SKM-1 (cell line): Measurements from ENCODE around the gene MRM3.
"Not testable (repeated sequence)": the region's sequence is repeated elsewhere in the genome, so short reads cannot be mapped to it uniquely, and the experiment has no call there.

Experiments used
- DNase-seq: peaks from one replicate; lab custom pipeline; 2025; ENCODE audit not compliant: unreplicated experiment; lab: John Stamatoyannopoulos, UW

Gene MRM3

DNA sequence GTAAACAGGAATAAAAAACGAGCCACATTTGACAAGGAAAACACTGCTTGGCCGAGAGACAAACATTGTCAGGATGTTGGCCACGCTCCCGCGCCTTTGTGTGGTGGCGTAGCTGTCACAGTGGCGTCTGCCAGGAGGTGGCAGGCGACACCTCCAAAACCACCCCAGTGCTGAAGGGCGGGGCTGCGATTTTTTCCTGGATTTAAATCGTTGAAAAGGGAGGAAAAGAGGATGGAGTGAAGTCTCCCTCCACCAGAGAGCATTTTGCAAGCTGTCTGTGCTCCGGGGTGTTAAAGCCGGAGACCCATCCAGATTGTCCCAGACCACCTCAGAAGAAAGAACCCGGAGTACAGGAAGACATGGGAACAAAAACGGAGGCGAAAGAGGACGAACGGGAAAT, 12.7 kb downstream of the MRM3 start:
- no peak for DNase-seq

DNA sequence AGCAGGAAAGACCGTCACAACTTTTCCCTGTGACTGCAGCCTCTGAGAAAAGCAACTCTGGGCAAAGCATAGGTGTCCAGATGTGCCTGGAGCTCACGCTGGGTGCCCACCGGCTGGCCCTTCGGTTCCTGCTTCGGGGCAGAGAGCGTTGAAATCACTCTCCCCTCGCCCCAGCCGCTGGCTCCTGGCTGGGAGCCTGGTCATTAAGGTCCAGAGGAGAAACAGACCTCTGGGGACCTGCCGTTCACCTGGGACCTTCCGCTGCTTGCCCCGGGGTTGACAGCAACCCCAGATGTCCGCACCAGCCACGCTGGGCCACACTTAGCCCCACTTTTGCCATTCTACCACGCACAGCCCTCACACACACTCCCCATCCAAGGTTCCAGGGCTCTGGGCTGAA, 13.1 kb downstream of the MRM3 start:
- DNase-seq = no peak

GRCh38 chr17:795721-796120, 13.6 kb downstream of the MRM3 start:
- DNase-seq = no peak

- DNase-seq = no peak
Observed at GRCh38 chr17:796609-797008, 14.5 kb downstream of the MRM3 start.

DNA sequence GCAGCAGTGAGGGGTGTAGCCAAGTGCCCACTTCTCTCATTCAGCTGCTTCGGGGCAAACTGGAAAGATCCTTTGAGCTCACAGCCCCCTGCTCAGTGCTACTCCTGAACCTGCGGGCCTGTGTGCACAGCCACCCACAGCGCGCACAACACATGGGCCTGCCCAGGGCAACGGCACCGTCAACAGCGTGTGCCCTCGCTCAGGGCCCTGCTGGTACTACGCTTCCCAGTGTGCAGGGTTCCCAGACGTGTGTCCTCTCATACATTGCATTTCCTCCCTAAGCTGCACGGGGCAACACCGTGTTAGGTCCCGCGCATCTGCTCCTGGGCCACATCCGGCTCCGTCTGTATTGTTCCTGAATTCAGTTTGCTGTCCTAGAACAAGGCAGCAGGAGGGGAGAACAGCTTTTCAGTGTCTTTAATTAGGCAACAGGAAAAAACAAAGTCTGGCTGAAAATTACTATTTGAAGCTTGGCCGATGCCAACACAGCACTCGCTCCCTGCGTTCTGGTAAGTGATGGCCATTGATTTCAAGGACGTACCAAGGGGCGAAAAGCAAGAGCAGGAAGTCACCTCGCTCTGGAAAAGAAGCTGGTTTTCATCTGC, 15.2 kb downstream of the MRM3 start:
- no peak for DNase-seq

- DNase-seq = no peak
Observed at GRCh38 chr17:798246-798645, 16.1 kb downstream of the MRM3 start.

DNA sequence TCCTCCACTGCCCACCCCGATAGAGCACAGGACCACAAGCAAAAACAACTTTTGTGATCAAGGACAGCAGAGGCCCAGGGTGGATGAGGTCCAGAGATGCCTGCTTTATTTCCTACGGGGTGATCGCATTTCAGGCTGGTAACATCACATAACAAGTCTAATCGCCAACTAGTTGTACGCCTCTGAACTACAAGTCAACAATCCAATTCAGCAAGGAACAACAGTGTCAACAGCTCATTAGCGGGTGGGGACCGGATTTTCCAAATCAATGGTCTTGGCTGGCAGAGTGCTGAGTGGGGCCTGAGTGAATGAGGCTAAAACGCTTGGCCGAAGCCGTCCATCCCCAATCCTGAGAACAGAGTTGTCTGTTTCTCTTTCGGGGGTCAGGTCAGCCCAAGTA, 17.1 kb downstream of the MRM3 start:
- DNase-seq = no peak

DNA sequence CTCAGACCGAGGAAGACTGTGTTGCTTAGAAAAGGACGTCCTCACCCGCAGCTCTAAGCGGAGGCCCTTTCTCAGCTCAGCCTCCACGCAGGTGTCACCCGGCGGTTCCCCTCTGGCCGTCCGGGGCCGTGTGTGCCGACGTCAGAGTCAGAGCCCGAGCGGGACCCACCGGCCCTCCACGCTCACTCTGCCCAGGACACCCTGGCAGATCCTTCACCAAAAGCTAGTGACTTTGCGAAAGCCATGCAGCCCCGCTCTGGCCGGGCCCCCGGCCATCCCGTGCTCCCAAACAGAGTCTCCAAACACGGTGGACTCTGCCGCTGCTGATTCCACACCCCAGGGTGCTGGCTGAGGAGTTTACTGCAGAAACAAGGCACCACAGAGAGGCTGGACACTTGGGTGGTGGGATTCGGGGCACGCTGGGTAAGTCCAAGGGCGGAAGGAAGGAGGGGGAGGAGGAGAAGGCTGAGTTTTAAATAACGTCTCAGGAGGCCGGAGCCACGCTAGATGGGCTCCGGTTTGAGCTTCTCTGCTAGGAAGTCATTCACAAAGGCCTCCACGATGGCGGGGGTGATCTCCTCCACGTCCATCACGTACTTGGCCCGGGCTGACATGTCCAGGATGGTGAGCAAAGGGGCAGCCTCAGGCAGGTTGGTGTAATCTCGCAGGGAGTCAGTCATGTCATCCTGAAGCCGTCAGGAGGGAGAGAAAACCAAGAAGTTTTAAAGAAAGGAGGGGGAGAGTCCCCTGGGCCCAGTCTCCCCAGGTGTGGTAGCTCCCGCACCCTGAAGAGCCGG, 18.5 kb downstream of the MRM3 start:
- DNase-seq = no peak

DNA sequence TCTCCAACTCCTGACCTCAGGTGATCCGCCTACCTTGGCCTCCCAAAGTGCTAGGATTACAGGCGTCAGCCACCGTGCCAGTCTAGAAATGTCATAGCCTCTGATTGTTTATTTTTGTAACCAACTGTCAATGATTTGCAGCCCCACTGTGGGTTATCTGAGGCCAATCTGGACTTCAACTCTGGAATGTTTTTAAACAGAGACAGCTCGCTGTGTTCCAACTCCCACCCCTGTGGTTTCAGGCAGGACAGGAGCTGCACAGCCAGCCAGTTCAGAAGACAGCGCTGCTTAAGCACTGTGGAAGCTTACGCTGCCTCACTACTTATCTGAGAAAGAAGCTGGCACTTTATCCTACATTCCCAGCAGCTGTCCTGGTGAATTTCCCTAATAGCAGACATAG, 19.5 kb downstream of the MRM3 start:
- DNase-seq = no peak

- DNase-seq = no peak
Observed at GRCh38 chr17:802481-802880, 20.3 kb downstream of the MRM3 start.

DNA sequence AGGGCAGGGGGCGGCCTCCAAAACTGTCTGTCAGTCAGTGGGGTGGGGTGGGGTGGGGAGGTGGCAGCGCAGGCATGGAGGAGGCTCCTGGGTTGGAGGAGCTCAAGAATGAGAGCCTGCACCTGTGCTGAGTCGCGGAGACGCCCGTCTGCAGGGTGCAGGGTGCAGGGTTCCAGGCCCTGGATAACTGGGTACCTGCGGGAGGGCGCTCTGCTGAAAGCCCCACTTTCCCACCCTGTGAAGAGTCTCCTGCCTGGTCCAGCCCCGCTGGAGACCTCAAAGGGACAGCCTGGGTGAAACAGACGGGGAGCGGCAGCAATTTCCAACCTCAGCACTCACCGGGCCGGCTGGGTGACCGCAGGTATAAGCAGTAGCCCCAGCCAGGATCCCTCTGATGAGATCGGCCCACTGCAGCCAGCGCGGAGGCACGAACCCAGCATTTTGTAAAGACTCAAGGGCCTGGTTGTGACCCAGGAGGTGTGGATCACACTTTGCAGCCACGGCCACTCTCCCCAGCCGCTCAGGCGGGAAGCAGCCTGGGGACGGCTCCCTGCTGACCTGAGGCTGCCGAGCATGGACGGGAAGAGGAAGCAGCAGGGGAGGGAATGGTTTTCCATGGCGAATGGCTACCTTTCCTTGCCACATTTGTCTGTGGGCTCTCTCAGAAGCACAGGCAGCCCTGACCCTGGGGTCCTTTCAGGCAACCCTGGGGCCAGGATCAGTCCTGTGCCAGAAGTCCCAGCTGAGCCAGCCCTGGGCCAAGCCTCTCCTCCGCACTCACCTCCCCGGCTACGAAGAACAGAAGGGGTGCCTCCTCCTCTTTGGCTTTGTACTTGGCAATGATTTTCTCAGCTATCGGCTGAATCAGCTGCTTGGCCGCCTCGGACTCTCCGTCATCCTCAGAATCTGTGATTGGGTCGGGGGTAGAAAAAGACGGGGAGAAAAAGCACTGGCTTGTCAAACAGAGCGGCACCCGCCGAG, 21.0 kb downstream of the MRM3 start:
- no peak for DNase-seq

GRCh38 chr17:804541-805435, 22.6 kb downstream of the MRM3 start:
- DNase-seq = no peak

- DNase-seq = not testable (repeated sequence)
Observed at GRCh38 chr17:805886-806285, 23.7 kb downstream of the MRM3 start.

DNA sequence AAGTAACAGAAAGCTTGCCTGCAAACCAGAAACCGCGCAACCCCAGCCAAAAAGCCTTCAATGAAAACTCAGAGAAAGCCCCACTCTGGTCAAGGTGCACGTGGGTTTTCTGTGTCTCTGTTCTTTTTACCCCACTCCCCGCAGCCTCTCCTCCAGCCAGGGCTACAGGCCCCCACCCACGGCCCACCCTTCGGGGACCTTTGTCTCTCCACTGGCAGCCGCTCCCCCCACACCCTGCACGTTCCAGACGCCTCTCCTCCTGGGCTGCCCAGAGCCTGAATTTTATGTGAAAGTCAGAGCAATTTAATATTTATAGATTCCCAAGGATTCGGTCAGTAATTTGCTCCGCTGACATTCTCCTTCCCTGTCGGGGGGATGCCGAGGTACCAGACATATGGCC, 24.2 kb downstream of the MRM3 start:
- DNase-seq = no peak

DNA sequence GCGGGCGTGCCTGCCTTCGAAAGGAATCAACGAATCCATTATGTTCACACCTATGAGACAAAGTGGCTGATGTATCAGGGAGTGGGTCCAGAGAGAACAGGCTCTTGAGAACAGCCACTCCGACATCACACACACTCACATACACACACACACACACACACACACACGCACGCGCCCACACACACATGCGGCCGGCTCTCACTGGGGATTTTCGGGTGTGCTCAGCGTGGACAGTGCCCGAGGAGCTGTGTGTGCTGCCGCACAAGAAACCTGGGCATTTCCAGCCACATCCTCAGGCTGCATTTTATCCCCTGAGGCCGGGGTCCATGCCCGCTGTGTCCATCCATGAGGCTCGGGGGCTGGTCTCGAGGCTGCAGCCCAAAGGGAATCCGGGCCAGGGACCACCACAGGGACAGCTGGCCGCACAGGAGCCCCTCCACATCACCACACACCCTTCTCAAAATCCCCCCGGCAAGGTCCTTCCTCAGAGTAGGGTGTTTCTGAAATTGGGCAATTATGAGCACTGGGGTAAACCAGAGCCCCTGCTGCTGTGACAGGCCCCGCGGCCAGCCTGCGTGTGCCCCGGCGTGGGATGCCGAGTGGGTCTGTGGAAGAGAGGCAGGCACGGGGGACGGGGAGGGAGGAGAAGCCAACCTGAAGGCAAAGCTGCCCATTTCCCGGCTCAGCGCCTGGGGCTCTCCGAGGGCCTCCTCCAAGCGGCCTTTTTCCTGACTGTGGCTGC, 24.8 kb downstream of the MRM3 start:
- DNase-seq = no peak

DNA sequence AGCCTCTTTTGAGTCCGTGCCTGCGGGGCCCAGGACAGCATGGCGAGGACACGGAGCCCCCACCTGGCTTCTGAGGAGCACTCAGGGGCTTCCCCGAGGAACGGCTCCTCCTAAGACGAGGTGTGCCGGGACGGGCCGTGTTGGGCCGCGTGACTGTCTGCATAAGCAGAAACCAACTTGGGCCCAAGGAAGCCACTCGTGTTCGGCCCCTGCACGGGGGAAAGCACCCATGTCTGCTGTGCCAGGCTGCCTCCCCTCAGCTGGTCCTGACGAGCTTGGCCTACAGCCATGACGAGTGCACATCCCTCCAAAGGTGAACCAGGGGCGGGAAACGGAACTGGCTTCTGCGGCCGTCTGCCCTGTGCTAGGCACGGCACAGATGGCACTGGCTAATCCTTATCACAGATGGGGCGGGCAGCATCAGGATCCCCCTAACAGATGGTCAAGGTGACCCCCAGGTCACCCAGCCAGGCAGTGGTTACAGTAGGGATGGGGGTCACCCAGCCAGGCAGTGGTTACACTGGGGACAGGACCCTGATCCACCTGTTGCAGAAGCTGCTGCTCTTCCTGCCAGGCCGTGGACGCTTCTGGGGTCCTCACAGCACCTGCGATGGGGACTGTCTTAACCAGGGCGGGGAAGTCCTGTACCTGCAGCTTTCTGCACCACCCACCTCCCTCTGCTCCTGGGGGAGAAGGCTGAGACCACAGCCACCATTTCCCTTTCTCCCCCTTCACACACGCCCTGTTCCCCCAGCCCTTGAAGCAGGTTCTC, 25.6 kb downstream of the MRM3 start:
- no peak for DNase-seq

DNA sequence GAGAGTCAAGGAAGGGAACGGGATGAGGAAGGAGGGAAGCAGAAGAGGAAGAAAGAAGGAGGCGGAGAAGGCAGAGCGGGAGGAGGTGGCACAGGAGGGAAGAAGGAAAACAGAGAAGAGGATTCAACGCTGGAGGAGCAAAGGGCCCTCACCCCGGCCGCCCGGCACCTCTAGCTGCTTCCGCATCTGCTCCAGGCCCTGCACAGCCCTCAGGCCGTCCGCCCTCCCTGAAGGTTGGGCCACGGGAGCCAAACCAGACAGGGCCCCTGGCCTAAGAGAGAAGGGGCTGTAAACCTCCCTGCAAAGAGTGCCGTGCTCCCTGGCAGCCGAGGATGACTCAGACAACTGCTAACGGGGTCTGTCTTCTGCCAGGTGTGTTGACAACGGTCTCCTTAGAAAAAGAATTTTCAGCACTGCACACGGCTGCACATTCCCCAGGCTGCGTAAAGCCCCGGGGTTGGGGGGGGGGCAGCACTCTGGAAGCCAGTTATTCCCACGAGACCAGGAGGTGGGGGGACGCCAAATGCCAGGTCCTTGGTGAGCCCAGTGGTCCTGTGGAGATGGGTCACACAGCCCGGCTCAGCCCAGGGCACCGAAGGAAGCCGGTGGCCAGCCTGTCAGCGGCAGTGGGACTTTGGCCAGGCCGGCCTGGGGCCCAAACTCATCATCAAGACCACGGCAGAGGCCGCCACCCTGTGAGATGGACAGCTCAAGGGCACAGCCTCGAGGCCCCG, 29.1 kb downstream of the MRM3 start:
- no peak for DNase-seq

GRCh38 chr17:812638-813204, 30.6 kb downstream of the MRM3 start:
- no peak for DNase-seq
